NCI-H146 (cell line): Measurements from ENCODE around the gene FGD6.
A peak's percentile ranks its signal among the peaks of the same experiment; 100 is the strongest.
"Not testable (repeated sequence)": the region's sequence is repeated elsewhere in the genome, so short reads cannot be mapped to it uniquely, and the experiment has no call there.

Source experiments
- DNase-seq: peaks from one replicate; lab custom pipeline; 2025; lab: John Stamatoyannopoulos, UW

The FGD6 gene

GRCh38 chr12:95217377-95218149, at the start of gene FGD6, which contains the start of gene VEZT:
FGD6 (minus strand) TSS chr12:95217467; CDS start chr12:95217240, 227 bp downstream.
VEZT (plus strand) TSS chr12:95217807; CDS start chr12:95217851, 44 bp downstream.
- DNase-seq = peak; percentile 98

DNA sequence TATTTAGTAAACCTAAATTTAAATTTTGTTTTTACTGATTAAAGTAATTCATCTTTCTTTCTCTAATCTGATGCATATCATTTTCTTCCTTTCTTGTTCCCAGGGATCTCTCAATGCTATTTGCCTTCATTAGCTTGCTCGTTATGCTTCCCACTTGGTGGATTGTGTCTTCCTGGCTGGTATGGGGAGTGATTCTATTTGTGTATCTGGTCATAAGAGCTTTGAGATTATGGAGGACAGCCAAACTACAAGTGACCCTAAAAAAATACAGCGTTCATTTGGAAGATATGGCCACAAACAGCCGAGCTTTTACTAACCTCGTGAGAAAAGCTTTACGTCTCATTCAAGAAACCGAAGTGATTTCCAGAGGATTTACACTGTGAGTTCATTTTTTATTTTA, 49.0 kb upstream of the FGD6 start:
- no peak for DNase-seq

DNA sequence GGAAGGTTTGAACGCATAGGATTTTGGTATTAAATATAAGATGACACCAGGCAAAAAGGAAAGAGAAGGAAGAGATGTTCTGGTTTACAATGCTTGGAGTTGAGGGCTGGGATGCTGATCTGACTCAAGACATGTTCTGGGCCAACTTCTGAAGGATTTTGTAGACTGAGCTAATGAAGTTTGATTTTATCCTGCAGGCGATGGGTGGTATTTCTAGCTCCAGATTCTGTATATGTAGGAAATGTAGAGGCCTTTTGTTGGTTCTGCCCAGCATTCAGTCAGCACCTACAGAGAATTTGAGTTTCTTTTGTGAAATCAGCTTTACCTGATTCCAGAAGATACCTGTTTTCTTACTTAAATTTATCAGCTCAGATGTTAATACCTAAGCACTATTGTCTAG, 48.5 kb upstream of the FGD6 start:
- no peak for DNase-seq

GRCh38 chr12:95262808-95263207, 45.5 kb upstream of the FGD6 start:
- no peak for DNase-seq

DNA sequence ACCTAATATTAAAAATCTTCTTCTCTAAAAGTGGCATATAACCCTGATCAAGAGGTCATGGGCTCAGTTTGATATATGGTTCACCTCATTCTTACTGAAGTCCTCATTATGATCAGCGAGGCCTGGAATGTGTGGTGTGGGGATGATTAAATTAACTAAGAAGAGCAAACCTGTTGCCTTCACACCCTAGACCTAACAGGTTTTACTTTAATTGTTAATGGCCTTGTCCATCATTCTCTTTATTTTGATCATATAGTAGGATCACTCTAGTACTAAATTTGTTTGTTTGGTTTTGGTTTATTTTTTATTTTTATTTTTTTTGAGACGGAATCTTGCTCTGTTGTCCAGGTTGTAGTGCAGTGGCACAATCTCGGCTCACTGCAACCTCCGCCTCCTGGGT, 43.8 kb upstream of the FGD6 start:
- DNase-seq = no peak

- no peak for DNase-seq
Measured at GRCh38 chr12:95259368-95259767, 42.1 kb upstream of the FGD6 start.

- DNase-seq = no peak
Measured at GRCh38 chr12:95258803-95259202, 41.5 kb upstream of the FGD6 start.

DNA sequence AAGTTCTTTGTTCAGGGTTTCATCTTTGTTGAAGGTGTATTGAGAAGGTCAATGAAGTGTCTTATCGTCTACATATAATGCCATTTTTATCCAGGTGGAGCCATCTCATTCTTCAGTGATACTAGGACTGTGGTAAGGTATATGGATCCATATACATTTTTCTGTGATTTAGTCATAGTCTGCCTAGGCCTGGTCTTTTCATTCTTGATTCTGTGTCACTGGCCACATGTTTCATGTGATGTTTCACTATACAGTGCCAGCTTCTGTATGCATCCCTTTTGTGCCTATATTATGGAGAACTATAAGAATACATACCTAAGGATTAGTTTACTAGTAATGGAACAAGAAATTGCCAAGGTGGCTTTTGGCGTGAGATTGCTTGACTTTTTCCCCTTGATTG, 40.9 kb upstream of the FGD6 start:
- DNase-seq = no peak

- DNase-seq = no peak
Measured at GRCh38 chr12:95257541-95257940, 40.3 kb upstream of the FGD6 start.

DNA sequence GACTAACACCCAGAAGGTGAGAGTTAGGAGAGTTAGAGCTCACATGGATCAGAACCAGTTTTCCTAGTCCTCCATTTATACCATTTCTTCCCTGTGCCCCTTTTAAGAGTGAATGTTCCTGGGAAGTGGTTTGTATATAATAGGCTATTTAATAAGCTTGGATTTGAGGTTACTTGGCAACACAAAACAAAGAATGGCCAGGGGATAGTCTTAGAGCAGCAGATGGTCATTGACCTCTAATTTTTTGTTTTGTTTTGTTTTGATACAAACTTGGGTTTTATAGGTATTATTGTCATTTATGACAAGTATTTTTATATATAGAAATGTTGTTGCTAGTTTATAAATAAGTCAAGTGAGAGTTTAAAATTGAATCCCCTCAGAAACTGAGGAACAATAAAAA, 36.1 kb upstream of the FGD6 start:
- no peak for DNase-seq

GRCh38 chr12:95248604-95249360, 31.5 kb upstream of the FGD6 start:
- DNase-seq = no peak

GRCh38 chr12:95248095-95248494, 30.8 kb upstream of the FGD6 start:
- DNase-seq = no peak

DNA sequence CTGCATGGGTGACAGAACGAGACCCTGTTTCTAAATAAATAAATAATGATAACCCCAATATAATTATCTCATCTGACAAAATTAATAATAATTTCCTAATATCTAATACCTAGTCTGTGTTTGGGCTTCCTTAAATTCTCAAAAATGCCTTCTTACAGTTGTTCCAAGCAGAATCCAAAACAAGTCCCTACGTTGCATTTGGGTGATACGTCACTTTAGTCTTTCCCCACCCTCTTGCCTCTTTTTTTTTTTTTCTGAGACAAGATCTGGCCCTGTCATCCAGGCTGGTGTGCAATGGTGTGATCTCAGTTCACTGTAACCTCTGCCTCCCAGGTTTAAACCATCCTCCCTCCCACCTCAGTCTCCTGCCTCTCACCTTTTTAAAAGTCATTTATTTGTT, 27.1 kb upstream of the FGD6 start:
- no peak for DNase-seq

DNA sequence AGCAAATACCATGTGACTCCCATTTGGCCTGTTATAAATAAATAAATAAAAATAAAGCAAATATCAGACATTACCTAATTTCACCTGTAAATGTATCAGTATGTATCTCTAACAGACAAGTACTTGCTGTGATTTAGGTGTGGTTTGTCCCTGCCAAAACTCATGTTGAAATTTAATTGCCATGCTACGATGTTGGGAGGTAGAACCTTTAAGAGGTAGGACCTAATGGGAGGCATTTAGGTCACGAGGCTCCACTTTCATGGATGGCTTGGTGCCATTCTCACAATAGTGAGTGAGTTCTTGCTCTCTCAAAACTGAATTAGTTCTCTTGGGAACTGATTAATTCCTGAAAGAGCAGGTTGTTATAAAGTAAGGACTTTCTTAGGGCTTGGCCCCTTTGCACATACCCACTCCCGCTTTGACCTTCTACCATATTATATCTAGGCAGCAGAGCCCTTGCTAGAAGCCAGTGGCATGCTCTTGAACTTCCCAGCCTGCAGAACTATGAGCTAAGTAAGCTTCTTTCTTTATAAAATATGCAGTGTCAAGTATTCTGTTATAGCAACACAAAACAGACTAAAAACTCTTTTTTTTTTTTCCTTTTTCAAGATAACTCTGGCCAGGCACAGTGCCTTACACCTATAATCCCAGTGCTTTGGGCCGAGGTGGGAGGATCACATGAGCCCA, 26.4 kb upstream of the FGD6 start:
- DNase-seq = no peak

DNA sequence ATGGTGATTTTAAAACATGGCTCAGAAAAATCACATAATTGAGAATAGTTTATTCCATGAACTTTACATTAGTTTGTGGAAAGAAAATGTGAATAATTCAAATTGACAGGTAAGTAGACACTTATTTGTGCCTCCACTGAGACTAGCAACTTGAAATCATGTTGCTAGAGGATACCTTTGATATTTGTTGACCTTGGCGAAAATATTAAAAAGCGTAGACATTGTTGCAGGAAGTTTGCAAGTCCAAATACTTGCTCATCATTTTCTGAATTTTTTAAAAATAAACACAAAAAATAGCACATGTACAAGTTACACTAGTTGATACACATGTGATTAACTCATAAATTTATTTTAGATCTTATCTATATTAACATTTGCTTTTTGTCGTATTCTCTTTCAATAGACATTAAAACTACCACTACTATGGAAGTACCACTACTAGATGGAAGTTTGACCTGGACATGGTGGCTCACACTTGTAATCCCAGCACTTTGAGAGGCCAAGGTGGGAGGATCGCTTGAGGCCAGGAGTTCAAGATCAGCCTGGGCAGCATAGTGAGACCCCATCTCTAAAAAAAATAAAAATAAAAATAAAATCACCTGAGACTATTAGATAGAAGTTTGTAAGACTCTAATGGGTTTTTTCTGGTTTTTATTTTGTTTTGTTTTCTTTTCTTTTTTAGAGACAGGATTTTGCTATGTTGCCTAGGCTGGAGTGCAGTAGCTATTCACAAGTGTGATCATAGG, 24.7 kb upstream of the FGD6 start:
- no peak for DNase-seq

- DNase-seq = not testable (repeated sequence)
Measured at GRCh38 chr12:95241138-95241537, 23.9 kb upstream of the FGD6 start.

DNA sequence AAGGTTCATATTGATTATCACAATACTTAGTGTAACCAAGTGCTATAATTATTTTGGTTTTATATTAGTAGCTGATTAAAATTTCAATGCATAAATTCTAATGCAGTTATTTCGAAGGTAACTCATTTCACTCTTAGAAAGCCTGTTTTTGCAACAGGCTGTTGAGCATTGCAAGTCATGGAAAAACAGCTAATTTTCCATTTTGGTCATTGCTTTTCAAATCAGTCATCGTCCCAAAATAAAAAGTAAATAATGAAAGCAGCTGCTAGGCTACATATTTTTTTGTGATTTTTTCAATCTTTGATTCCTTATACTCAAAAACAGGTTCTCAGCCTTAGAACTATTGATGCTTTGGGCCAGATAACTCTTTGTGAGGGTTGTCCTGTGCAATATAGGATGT, 23.3 kb upstream of the FGD6 start:
- no peak for DNase-seq

- not testable (repeated sequence) for DNase-seq
Measured at GRCh38 chr12:95239835-95240234, 22.6 kb upstream of the FGD6 start.

DNA sequence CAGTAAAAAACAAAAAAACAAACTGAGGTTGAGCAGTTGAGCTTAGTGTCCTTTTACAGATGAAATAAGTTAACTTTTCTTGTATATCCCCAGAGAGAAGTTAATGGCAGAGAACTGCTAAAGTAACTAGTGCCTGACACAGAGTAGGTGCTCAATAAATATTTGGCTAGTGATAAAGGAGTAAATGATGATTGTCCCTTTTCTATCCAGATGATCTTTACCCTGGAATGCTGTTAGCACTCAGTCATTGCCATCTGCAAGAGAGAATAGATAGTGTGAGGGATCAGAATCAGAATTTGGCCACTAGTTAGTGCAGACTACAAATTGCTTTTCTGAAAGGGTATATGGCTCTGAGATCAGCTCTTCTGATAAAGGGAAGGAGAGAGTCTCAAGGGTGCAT, 21.9 kb upstream of the FGD6 start:
- no peak for DNase-seq

DNA sequence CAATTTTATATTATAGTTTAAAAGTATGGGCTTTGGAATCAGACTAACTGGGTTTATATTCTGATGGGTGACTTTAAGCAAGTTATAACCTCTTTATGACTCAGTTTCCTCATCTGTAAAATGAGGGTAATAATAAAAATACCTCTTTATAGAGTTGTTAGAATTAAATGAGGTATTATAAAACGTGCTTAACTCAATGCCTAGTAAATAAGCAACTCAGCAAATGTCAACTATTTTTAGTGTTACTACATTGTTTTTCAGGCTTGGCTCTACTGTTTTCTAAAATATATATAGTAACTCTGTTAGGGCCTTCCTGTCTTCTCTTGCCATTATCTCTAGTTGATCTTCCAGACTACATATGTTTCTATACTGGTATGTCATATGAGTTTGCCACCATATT, 20.9 kb upstream of the FGD6 start:
- DNase-seq = no peak

DNA sequence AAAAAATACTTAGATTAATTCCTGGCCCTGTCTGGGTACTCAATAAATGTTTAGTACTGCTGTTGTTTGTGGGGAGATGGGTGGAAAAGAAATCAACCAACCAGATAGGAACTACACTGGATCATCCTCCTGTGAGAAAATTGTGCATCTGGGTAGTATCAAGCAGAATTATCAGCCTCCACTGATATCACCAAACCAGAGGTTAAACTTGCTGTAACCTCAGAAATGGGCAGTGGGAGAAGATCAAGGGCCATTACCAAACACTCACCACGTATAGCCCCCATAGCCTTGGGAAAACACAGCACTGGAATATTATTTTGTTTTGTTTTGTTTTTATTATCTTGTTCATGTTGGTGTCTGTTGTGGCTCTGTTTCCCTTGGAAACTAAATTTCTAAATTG, 20.0 kb upstream of the FGD6 start:
- no peak for DNase-seq

DNA sequence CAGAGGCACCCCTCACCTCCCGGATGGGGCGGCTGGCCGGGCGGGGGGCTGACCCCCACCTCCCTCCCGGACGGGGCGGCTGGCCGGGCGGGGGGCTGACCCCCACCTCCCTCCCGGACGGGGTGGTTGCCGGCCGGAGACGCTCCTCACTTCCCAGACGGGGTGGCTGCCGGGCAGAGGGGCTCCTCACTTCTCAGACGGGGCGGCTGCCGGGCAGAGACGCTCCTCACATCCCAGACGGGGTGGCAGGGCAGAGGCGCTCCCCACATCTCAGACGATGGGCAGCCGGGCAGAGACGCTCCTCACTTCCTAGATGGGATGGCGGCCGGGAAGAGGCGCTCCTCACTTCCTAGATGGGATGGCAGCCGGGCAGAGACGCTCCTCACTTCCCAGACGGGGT, 18.4 kb upstream of the FGD6 start:
- not testable (repeated sequence) for DNase-seq
